Tibial nerve (tissue), 3 donors: ENCODE data around the gene MRPL42.

ENCODE experiments used
- CTCF ChIP-seq, 5 experiments: fragments of 200-600 bp in 3 of 5; fragments of 450-650 bp in 2 of 5; sonication (generic) in 3 of 5; IDR thresholded peaks; one replicate each; pipeline ENCODE4 v1.5.1; 2016 to 2019; ENCODE audit warnings: antibody characterized with exemption in 5 of 5, mild to moderate bottlenecking in 3 of 5, moderate library complexity in 2 of 5
- POLR2A ChIP-seq, 2 donors: fragments of 450-650 bp; IDR thresholded peaks; one replicate each; pipeline ENCODE4 v1.6.1; 2017; ENCODE audit warnings: antibody characterized with exemption in 2 of 2, mild to moderate bottlenecking in 2 of 2, moderate library complexity in 2 of 2

GRCh38 chr12:93547778-93548177 is 80.5 kb downstream of the MRPL42 start:
- no peak for TF ChIP-seq CTCF (IDR thresholded peaks at IDR 0.05)
- no peak for TF ChIP-seq POLR2A (IDR thresholded peaks at IDR 0.05)
